Esophagus muscularis mucosa (tissue), 4 donors: ENCODE data around the gene CCDC12.

Source experiments
- CTCF ChIP-seq, 3 experiments: fragments of 200-600 bp in 2 of 3; fragments of 450-650 bp in 1 of 3; sonication (generic) in 2 of 3; IDR thresholded peaks; one replicate each; pipeline ENCODE4 v1.5.1; 2017 to 2019; ENCODE audit warnings: antibody characterized with exemption in 3 of 3, mild to moderate bottlenecking in 2 of 3, moderate library complexity in 1 of 3
- EP300 ChIP-seq: sonication (generic); formaldehyde crosslinking; IDR thresholded peaks from one replicate; pipeline ENCODE4 v1.6.1; 2017; ENCODE audit warnings: antibody characterized with exemption
- POLR2A ChIP-seq: fragments of 450-650 bp; IDR thresholded peaks from one replicate; pipeline ENCODE4 v1.6.1; 2017; ENCODE audit warnings: antibody characterized with exemption, moderate library complexity, mild to moderate bottlenecking, low read depth

GRCh38 chr3:46924921-46925584 is 51.5 kb downstream of the CCDC12 start:
- TF ChIP-seq CTCF (IDR thresholded peaks at IDR 0.05), result no peak
- TF ChIP-seq EP300, result no peak
- TF ChIP-seq POLR2A, result no peak
